UCSD-AML1 (cell line): Measurements from ENCODE around the gene IQCF6.
"Not testable (repeated sequence)": the region's sequence is repeated elsewhere in the genome, so short reads cannot be mapped to it uniquely, and the experiment has no call there.

ENCODE experiments used
- DNase-seq: peaks from one replicate; lab custom pipeline; 2025; ENCODE audit not compliant: unreplicated experiment; lab: John Stamatoyannopoulos, UW

IQCF6 gene

GRCh38 chr3:51779137-51779536 lies at the start of gene IQCF6:
IQCF6 (minus strand) TSS chr3:51779237; CDS start chr3:51779224, 13 bp downstream.
- no peak for DNase-seq

GRCh38 chr3:51828297-51828696 lies 49.3 kb upstream of the IQCF6 start:
- no peak for DNase-seq

GRCh38 chr3:51819709-51820406 lies 40.8 kb upstream of the IQCF6 start:
- no peak for DNase-seq

- no peak for DNase-seq
These were observed 40.1 kb upstream of the IQCF6 start for GRCh38 chr3:51819151-51819550.

DNA sequence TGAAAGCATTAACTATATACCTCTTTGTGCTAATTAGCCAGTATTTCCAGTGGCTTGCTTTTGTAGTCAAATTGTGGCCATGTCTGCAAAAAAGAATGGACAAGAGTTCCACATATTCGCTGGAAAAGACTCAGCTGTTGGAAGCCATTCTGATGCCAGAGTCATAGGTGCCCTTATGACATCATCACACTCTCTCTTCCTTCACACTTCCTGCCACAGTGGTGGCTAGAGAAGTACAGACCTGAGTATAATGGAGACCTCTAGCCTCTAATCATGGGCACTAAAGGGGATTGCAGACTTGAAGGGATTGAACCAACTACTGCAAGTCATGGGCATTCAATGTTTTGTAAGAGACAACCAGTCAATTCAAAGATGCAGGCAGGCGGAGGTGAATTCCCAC lies 38.3 kb upstream of the IQCF6 start:
- DNase-seq = no peak

DNA sequence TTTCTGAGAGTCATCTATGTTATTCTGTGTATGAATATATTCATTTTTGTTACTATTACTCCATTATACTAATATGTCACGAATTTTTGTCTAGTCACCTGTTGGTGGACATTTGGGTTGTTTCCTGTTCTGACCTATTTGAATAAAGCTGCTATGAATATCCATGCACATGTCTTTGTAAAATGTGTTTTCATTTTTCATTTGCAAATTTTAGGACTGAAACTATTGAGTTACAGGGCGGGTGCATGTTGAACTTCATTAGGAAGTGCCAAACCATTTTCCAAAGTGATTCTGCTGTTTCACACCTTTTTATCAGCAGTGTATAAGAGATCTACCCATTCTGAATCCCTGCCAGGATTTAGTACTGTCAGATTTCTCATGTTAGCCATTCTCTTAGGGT lies 37.7 kb upstream of the IQCF6 start:
- no peak for DNase-seq

GRCh38 chr3:51815614-51816013 lies 36.6 kb upstream of the IQCF6 start:
- DNase-seq = no peak

- no peak for DNase-seq
These were observed 35.0 kb upstream of the IQCF6 start for GRCh38 chr3:51814034-51814433.

DNA sequence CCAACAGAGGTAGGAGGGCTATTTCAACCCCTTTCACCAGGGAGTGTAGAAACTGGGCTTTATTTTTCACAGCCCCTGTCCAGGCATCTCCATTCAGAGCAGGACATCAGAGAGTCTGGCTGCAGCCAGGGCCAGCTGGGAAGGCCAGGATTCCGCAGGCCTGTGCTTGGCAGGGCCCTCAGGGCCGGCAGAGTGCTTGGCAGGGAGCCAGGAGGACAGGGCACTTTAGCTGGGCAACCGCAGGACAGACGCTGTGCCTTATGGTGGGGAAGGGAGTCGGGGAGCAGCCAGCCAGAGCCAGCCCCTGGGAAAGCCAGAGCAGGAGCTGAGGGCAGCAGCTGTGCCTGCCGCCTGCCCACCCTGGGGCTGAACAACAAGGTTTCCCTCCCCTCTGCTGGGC lies 34.5 kb upstream of the IQCF6 start:
- DNase-seq = no peak

DNA sequence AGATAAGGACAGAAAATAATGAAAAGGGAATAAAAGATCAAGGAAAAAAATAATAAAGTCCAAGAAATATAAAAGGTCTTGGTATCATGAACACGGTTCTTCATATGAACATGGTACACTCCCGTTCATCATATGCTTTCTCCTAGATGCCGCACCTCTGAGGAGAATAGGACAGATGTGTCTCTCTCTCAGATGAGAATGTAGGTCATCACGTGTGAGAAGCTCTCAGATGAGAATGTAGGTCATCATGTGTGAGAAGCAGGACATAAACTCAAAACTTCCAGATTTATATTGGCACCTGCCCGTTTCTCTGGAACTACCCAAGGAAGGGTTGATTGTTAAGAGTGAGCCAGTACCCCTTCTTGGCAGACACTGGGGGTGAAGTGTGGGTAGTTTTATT lies 29.9 kb upstream of the IQCF6 start:
- DNase-seq = no peak

- no peak for DNase-seq
These were observed 23.2 kb upstream of the IQCF6 start for GRCh38 chr3:51802106-51802703.

GRCh38 chr3:51800750-51801125 lies 21.7 kb upstream of the IQCF6 start:
- DNase-seq = no peak

DNA sequence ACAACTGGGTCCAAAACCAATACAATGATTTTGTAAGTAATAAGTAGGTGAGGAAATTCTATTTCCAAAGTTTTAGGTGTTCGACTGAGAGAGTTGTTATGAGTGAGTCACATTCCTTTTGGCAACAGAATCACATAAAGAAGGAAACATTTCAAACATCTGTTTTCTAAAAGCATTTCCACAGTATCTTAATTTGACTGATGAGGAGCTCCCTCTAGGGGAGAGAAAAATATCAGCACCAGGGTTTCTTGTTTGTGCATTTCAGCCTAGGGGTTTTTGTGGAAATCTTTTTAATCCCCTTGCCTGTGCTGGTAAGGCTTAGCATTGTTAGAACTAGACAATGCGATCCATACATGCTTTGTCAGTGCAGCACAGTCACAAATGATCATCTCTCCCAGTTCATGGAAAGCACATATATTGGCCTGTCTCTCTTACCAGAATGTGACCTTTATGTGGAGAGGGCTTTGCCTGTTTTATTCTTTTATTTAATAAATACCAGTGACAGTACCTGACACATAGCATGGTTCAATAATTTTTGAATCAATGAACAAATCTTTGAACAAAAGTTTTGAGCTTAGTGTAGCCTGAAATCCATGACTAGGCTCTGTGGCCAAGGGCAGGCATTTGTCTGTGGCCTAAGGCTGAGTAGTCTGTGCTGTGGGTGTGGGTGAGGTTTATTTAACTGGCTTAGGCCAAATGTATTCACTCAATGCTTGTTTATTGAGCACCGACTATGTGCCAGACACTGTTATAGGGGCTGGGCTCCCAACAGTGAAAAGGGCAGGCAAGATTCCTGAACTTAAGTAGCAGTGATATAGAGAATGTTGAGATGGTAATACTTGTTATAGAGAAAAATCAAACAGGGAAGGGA lies 21.1 kb upstream of the IQCF6 start:
- no peak for DNase-seq

GRCh38 chr3:51798411-51798963 lies 19.4 kb upstream of the IQCF6 start:
- no peak for DNase-seq

DNA sequence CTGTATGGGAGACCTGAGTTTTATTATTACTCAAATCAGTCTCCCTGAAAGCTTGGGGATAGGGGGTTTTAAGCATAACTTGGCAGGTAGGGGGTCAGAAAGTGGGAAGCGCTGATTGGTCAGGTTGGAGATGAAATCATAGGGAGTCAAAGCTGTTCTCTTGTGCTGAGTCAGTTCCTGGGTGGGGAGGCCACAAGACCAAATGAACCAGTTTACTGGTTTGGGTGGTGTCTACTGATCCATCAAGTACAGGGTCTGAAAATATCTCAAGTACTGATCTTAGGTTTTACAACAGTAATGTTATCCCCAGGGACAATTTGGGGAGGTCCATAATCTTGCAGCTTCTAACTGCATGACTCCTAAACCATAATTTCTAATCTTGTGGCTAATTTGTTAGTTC lies 17.8 kb upstream of the IQCF6 start:
- no peak for DNase-seq

GRCh38 chr3:51794206-51794605 lies 15.2 kb upstream of the IQCF6 start:
- DNase-seq = no peak

DNA sequence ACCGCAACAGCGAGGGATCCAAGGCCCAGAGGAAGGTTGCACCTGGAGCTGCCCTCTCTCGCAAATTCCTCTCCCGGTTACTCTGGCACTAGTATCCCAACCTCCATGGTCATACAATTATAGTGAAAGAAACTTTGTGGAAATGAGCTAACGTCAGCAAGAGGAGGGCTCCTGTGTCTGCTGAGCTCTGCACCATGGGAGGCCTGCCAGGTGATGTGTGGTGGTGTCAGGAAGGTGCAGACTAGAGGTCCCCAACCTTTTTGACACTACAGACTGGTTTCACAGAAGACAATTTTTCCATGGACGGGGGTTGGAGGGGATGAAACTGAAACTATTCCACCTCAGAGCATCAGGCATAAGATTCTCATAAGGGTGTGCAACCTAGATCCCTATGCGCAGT lies 13.2 kb upstream of the IQCF6 start:
- no peak for DNase-seq

- DNase-seq = no peak
These were observed 10.4 kb upstream of the IQCF6 start for GRCh38 chr3:51789437-51789836.

- DNase-seq = not testable (repeated sequence)
These were observed 8.5 kb upstream of the IQCF6 start for GRCh38 chr3:51787576-51787975.

- no peak for DNase-seq
These were observed 7.2 kb upstream of the IQCF6 start for GRCh38 chr3:51786267-51786666.

DNA sequence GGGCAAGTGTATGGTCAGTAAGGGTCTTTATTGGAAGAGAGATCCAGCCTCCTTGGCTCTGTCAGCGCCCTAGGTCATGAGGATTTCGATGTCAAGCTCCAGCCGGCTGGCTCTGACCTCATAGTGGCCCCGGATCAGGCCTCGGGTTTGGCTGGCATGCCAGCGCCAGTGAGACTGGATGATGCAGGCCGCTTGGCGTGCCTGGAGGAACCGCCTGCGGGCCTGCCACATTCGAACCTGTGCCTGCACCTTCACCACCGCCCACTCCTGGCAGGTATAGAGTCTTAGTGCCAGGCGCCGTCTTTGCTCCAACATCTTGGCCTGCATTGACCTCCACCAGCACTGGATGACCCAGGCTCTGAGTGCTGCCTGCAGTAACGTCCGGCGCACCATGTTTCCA lies 483 bp downstream of the IQCF6 start:
- DNase-seq = no peak

DNA sequence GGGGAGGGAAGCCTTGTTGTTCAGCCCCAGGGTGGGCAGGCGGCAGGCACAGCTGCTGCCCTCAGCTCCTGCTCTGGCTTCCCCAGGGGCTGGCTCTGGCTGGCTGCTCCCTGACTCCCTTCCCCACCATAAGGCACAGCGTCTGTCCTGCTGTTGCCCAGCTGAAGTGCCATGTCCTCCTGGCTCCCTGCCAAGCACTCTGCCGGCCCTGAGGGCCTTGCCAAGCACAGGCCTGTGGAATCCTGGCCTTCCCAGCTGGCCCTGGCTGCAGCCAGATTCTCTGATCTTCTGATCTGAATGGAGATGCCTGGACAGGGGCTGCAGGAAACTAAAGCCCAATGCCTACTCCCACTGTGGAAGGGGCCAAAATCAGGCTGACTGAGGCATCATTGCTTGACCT lies 1.1 kb downstream of the IQCF6 start:
- no peak for DNase-seq
